ENCODE results near the gene CREB3L1. TPM values are rescaled to one million over a fixed set of nuclear protein-coding genes. Genes with fewer than 3 reads are reported as not detected.
A peak's percentile ranks its signal among the peaks of the same experiment; 100 is the strongest.
"Not testable (repeated sequence)": the region's sequence is repeated elsewhere in the genome, so short reads cannot be mapped to it uniquely, and the experiment has no call there.

Gene CREB3L1
- total RNA-seq, 2 donors from 2014 or later: not detected

DNA sequence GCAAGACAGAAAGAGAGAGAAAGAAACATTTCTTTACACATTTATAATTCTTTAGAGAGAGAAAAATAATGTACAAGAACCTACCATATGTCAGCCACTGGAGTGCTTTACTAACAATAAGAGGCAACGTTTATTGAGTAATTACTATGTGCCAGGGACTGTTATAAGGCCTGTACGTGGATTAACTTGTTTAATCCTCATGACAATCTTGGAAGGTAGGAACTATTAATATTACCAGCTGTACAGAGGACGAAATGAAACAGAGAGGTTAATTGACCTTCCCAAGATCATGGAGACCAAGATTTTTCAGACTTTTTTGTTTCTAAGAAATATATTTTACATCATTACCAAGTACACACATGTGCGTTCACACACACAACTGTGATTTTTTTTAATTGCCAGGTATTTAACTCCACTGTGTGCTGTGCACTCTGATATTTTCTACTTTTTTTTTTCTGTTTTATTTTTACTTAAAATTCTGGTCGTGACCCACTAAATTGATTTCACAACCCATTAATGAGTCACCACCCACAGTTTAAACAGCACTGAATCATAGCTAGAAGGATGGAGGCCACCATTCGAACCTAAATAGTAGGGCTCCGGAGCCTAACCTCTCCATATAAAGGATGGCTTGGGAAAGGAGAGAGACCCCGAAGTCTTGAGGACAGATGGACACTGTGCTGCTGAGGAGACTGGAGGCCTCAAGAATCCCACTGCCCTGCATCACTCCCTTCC lies 21.4 kb downstream of the CREB3L1 start:
- DNase-seq: no peak
- Mint-ChIP-seq H3K4me3 (no peak overlapping the region), H3K27ac (no peak overlapping the region), H3K9me3 (no peaks in the 10 kb centered on the region), H3K36me3 (ENCODE audit: insufficient read depth in 2 of 2) (no peaks in the 10 kb centered on the region), H3K4me1 (ENCODE audit: low read depth) (peaks cover 15% of the 10 kb centered on the region), H3K27me3 (ENCODE audit: low read depth) (peaks cover 7% of the 10 kb centered on the region)
- no peak for ATAC-seq (replicated peaks in 1 of 2)

DNA sequence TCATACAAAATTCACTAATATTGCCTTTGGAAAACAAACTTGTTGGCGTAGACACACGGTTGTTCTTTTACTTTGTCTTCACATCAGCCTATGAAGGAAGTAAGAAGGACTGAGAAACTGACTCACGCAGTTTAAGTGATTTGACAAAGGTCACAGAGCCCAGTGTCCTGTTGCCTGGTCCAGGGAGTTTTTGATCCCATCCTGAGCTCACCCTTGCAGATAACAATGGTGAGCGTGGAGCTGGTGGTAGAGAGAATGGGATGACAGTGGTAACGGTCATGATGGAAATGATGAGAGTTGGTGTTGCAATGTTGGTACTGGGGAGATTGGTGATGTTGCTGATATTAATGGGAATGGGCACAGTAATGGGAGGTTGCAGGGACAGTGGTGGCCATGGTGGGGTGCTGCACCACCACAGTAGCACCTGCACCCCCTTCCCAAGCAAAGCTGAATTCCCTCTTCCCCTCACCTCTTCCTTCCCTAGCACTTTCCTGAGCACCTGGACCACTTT lies 22.0 kb downstream of the CREB3L1 start:
- Mint-ChIP-seq H3K27ac (no peak overlapping the region), H3K4me3 (no peak overlapping the region), H3K4me1 (ENCODE audit: low read depth) (peaks cover 15% of the 10 kb centered on the region), H3K9me3 (no peaks in the 10 kb centered on the region), H3K36me3 (ENCODE audit: insufficient read depth in 2 of 2) (no peaks in the 10 kb centered on the region), H3K27me3 (ENCODE audit: low read depth) (peaks cover 7% of the 10 kb centered on the region)
- DNase-seq (no peak), ATAC-seq (replicated peaks in 1 of 2) (no peak)

DNA sequence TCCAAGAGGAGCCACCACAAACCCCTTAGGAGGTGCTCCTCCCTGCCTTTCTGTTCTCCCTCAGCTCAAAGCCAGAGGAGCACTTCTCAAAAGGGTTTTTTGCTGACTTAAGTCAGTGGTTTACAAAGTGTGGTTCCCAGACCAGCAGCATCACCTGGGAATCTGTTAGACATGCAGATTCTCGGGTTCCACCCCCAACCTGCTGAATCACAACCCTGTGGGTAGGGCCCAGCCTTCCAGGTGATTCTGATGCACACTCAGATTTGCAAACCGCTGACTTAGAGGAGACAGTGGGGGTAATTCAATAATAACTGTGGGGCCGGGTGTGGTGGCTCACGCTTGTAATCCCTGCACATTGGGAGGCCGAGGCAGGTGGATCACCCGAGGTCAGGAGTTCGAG lies 22.8 kb downstream of the CREB3L1 start:
- H3K27me3 Mint-ChIP-seq (ENCODE audit: low read depth): peaks cover 7% of the 10 kb centered on the region
- ATAC-seq (replicated peaks in 1 of 2): peak in 1 of 2 donors; percentile 43
- peaks cover 17% of the 10 kb centered on the region for H3K4me1 Mint-ChIP-seq (ENCODE audit: low read depth)
- H3K27ac Mint-ChIP-seq: no peak overlapping the region
- peak; percentile 33 to 36 for DNase-seq
- no peaks in the 10 kb centered on the region for H3K9me3 Mint-ChIP-seq
- no peak overlapping the region for H3K4me3 Mint-ChIP-seq
- H3K36me3 Mint-ChIP-seq (ENCODE audit: insufficient read depth in 2 of 2): no peaks in the 10 kb centered on the region

DNA sequence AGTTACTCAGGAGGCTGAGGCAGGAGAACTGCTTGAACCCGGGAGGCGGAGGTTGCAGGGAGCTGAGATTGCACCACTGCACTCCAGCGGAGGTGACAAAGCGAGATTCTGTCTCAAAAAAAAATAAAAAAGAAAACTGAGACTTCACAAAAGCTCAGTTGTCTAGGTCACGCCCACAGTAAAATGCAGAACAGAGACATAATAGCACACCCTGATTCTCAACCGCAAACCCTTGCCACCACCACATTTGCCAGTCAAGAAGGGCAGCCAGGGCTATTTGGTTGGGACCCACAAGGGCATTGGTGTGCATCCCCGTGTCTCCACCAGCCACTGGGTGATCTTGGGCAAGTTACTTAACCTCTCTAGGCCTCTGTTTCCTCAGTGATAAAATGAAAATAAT lies 25.4 kb downstream of the CREB3L1 start:
- Mint-ChIP-seq H3K4me1 (ENCODE audit: low read depth) (peaks cover 12% of the 10 kb centered on the region), H3K4me3 (no peak overlapping the region), H3K36me3 (ENCODE audit: insufficient read depth in 2 of 2) (no peaks in the 10 kb centered on the region), H3K27me3 (ENCODE audit: low read depth) (no peaks in the 10 kb centered on the region), H3K9me3 (no peaks in the 10 kb centered on the region), H3K27ac (no peak overlapping the region)
- DNase-seq: no peak
- no peak for ATAC-seq (replicated peaks in 1 of 2)

DNA sequence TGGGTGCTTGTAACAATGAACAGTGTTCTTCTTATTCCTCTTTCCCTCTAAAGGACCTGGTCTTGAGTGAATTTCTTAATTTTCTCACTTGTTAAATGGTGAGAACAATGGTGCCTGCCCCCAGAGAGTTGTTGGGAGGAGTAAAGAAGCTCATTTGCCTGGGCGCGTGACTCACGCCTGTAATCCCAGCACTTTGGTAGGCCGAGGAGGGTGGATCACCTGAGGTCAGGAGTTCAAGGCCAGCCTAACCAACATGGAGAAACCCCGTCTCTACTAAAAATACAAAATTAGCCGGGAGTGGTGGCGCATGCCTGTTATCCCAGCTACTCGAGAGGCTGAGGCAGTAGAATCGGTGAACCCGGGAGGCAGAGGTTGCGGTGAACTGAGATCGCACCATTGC lies 26.6 kb downstream of the CREB3L1 start:
- not testable (repeated sequence) for H3K4me3 Mint-ChIP-seq; ATAC-seq (replicated peaks in 1 of 2); H3K36me3 Mint-ChIP-seq (ENCODE audit: insufficient read depth in 2 of 2); DNase-seq; H3K27me3 Mint-ChIP-seq (ENCODE audit: low read depth); H3K27ac Mint-ChIP-seq; H3K9me3 Mint-ChIP-seq
- peaks cover 18% of the 10 kb centered on the region for H3K4me1 Mint-ChIP-seq (ENCODE audit: low read depth)

DNA sequence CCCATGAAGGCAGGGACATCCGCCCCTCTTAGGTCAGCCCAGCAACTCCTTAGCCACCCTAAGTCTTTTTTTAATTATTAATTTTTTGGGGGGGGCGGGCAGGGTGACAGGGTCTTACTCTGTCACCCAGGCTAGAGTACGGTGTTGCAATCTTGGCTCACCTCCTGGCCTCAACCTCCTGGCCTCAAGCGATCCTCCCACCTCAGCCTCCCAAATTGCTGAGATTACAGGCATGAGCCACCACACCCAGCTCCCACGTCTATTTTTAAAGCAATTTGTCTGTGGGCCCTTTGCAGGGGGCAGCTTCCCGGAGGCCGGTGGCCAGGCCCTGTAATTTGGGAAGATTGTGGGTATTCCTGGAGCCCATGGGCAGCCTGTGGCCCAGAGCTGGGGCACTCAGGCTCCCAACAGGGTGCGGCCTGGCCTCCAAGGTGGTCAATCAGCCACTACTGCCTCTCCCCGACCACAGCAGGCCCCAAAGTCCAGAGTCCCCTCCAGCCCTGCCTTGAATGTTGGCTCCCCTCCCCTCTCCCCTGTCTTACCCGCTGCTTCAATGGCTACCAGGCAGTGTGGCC lies 27.2 kb downstream of the CREB3L1 start:
- H3K36me3 Mint-ChIP-seq (ENCODE audit: insufficient read depth in 2 of 2): no peaks in the 10 kb centered on the region
- no peaks in the 10 kb centered on the region for H3K9me3 Mint-ChIP-seq
- ATAC-seq (replicated peaks in 1 of 2): no peak
- no peak overlapping the region for H3K4me3 Mint-ChIP-seq
- H3K4me1 Mint-ChIP-seq (ENCODE audit: low read depth): peaks cover 12% of the 10 kb centered on the region
- no peak for DNase-seq
- no peak overlapping the region for H3K27ac Mint-ChIP-seq
- no peaks in the 10 kb centered on the region for H3K27me3 Mint-ChIP-seq (ENCODE audit: low read depth)

DNA sequence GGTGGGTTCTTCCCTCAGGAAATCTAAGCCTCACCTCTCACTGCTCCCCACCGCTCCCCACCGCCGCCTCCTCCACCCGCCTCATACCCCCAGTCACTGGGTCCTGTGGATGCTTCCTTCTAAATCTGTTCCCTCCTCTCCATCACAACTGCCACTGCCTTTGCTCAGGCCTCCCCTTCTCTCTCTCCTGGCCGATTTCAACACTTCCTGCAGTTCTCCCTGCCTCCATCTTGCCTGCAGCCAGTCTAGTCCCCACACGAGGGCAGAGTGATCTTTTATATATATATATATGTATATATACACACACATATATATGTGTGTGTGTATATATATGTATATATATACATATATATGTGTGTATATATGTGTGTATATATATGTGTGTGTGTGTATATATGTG lies 27.8 kb downstream of the CREB3L1 start:
- no peak overlapping the region for H3K27ac Mint-ChIP-seq

DNA sequence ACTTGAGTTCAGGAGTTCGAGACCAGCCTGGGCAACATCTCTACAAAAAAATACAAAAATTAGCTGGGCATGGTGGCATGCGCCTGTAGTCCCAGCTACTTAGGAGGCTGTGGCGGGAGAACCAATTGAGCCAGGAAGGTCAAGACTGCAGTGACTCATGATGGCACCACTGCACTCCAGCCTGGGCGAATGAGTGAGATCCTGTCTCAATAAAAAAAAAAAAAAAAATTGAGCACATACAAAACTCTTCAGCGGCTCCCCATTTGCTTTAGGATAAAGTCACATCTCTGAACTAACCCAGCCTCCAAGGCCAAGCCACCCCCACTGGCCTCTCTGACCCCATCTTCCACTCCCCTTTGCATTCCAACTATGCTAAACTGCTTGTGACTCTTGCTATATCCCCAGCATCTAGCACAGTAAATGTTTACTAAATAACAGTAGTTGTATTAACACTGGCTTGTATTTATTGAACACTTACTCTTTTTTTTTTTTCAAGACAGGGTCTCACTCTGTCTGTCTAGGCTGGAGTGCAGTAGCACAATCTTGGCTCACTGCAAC lies 28.9 kb downstream of the CREB3L1 start:
- Mint-ChIP-seq H3K4me3 (no peak overlapping the region), H3K27ac (no peak overlapping the region), H3K27me3 (ENCODE audit: low read depth) (no peaks in the 10 kb centered on the region), H3K36me3 (ENCODE audit: insufficient read depth in 2 of 2) (no peaks in the 10 kb centered on the region), H3K4me1 (ENCODE audit: low read depth) (peaks cover 12% of the 10 kb centered on the region), H3K9me3 (no peaks in the 10 kb centered on the region)
- no peak for ATAC-seq (replicated peaks in 1 of 2)
- DNase-seq: no peak

More for the DNA sequence above, 27.8 kb downstream of the CREB3L1 start:
- Mint-ChIP-seq H3K4me1 (ENCODE audit: low read depth) (peaks cover 12% of the 10 kb centered on the region), H3K27me3 (ENCODE audit: low read depth) (no peaks in the 10 kb centered on the region), H3K9me3 (no peaks in the 10 kb centered on the region), H3K4me3 (no peak overlapping the region), H3K36me3 (ENCODE audit: insufficient read depth in 2 of 2) (no peaks in the 10 kb centered on the region)
- peak in 1 of 2 donors; percentile 31 for DNase-seq
- ATAC-seq (replicated peaks in 1 of 2): peak in 1 of 2 donors; percentile 61

DNA sequence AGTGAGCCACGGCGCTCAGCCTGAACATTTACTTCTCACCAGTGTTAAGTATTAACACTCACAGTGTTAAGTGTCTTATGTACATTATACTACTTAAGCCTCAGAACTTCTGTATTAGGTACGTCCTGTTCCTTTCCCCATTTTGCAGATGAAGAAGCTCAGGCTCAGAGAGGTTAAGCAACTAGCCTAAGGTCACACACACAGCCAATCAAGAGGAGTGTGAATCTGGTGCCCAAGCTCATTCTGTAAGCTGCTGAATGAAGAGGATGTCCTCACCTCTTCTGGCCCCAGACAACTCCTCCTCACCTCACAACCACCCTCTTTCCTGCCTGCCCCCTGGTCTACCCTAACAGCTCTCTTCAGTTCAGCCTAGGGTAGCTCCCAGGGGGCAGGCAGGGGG lies 29.9 kb downstream of the CREB3L1 start:
- no peaks in the 10 kb centered on the region for H3K27me3 Mint-ChIP-seq (ENCODE audit: low read depth)
- no peak for DNase-seq
- no peak overlapping the region for H3K4me3 Mint-ChIP-seq
- ATAC-seq (replicated peaks in 1 of 2): no peak
- peaks cover 12% of the 10 kb centered on the region for H3K4me1 Mint-ChIP-seq (ENCODE audit: low read depth)
- H3K9me3 Mint-ChIP-seq: no peaks in the 10 kb centered on the region
- no peaks in the 10 kb centered on the region for H3K36me3 Mint-ChIP-seq (ENCODE audit: insufficient read depth in 2 of 2)
- no peak overlapping the region for H3K27ac Mint-ChIP-seq

DNA sequence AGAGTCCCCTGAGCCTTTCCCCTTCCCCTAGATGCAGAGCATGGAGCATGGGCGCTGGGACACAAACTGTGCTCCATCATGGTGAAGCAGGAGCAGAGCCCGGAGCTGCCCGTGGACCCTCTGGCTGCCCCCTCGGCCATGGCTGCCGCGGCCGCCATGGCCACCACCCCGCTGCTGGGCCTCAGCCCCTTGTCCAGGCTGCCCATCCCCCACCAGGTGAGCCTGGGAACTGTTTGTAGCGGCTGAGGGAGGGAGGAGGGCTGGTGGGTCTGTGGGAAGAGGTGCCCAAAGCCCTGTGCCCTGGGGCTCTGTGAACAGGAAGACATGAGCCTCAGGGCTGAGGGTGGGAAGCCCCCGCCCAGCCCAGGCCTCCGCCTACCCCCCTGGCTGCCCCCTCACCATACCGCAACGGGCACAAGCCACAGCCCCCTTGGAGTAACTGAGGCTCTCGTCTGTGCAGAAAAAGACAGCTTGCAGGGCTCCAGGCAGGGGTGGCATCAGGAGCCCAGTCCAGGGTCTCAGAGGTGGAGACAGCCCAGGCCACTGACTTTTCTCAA lies 30.4 kb downstream of the CREB3L1 start:
- no peak overlapping the region for H3K4me3 Mint-ChIP-seq
- H3K4me1 Mint-ChIP-seq (ENCODE audit: low read depth): peaks cover 12% of the 10 kb centered on the region
- no peaks in the 10 kb centered on the region for H3K27me3 Mint-ChIP-seq (ENCODE audit: low read depth)
- ATAC-seq (replicated peaks in 1 of 2) (peak; percentile 9 to 12), DNase-seq (no peak)
- H3K27ac Mint-ChIP-seq: no peak overlapping the region
- H3K9me3 Mint-ChIP-seq: no peaks in the 10 kb centered on the region
- no peaks in the 10 kb centered on the region for H3K36me3 Mint-ChIP-seq (ENCODE audit: insufficient read depth in 2 of 2)

DNA sequence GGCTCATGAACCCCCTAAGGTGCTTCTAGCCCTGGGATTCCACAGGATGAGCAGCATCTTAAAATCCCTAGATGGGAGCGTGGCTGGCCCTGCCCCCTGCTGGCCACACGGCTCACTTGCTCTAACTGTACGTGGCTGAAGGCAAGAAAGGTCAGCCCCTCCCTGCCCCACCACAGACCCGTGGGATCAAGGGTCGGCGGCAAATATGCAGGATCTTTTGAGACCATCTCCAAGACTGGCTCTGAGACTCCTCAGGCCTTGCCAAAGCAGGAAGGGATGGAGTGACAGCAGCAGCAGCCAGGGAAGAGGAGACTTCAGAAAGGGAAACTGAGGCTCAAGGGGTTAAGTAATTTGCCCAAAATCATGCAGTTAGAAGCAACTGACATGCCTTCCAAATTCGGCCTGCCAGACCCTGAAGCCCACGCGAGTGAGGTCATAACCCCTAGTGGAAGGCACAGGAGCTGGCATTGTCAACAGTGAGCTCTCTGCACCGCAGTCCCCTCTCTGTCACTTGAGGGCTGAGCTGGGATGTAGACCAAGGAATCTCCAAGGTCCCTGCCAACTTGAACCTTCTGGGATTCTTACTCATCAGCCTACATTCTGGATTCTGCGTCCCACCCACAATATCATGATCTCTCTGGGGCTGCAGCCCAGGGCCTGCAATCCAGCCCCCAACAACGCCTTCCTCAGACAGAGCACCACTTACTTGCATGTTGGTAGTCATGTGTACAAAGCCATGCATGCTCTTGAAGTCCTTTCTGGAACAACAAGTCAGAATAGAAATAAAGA lies 31.4 kb downstream of the CREB3L1 start:
- H3K4me3 Mint-ChIP-seq: no peak overlapping the region
- H3K4me1 Mint-ChIP-seq (ENCODE audit: low read depth): peaks cover 12% of the 10 kb centered on the region
- H3K9me3 Mint-ChIP-seq: no peaks in the 10 kb centered on the region
- DNase-seq (peak; percentile 72 to 80), ATAC-seq (replicated peaks in 1 of 2) (peak; percentile 85 to 86)
- no peaks in the 10 kb centered on the region for H3K27me3 Mint-ChIP-seq (ENCODE audit: low read depth)
- no peak overlapping the region for H3K27ac Mint-ChIP-seq
- no peaks in the 10 kb centered on the region for H3K36me3 Mint-ChIP-seq (ENCODE audit: insufficient read depth in 2 of 2)

DNA sequence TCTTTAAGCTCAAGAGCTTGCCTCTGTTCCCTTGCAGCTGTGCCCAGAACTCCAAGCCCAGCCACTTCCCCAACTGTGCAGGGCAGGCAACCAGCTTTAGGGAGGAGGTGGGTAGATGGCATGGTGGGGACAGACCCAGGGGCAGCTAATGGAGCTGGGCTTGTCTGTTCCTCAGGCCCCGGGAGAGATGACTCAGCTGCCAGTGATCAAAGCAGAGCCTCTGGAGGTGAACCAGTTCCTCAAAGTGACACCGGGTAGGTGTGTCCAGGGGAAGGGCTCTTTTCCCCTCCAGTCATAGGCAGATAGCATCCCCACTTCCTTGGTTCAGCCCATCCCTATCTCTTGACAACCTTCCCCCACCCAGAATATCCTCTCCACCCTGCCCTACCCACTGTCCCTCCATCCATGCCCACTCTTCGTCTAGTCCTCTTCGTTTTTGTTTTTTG lies 32.4 kb downstream of the CREB3L1 start:
- H3K27me3 Mint-ChIP-seq (ENCODE audit: low read depth): no peaks in the 10 kb centered on the region
- ATAC-seq (replicated peaks in 1 of 2): peak; percentile 47 to 50

More for the DNA sequence above, 32.4 kb downstream of the CREB3L1 start:
- Mint-ChIP-seq H3K9me3 (no peaks in the 10 kb centered on the region), H3K4me1 (ENCODE audit: low read depth) (peaks cover 13% of the 10 kb centered on the region), H3K27ac (no peak overlapping the region), H3K36me3 (ENCODE audit: insufficient read depth in 2 of 2) (no peaks in the 10 kb centered on the region), H3K4me3 (no peak overlapping the region)
- no peak for DNase-seq

All from activated T-cell treated with anti-CD3 and anti-CD28 coated beads, Interleukin-2, amount 50 U/mL, for 72 hours (primary cell).